ENCODE results near the gene TFEB. TPM values are rescaled to one million over a fixed set of nuclear protein-coding genes. Genes with fewer than 3 reads are reported as not detected.

The TFEB gene
- total RNA-seq, 1 experiment from 2014 or later, result 7.3 TPM

- 0 out of 2 replicates have a peak overlapping the region, but pooled peaks have one; percentile 64 for H3K4me2 ChIP-seq
- H3K9me2 ChIP-seq (ENCODE audit: insufficient read depth), result no peaks in the 10 kb centered on the region
- H3K4me3 ChIP-seq, result no peak overlapping the region
- no peak for DNase-seq
- intact Hi-C loops (cut with micrococcal nuclease; ENCODE audit: unreplicated experiment), result loop anchor here (1.0 to 5.0 kb wide), 8 partner anchors 53 to 375 kb away; partner anchors contain the start of gene TFEB
- H3K9me3 ChIP-seq (ENCODE audit: insufficient read depth, low read depth), result no peaks in the 10 kb centered on the region
- 0 out of 2 replicates have a peak, but pooled peaks cover 3% of the 10 kb centered on the region for H3F3A ChIP-seq (ENCODE audit: insufficient read depth, low read depth)
- H3K27me3 ChIP-seq (ENCODE audit: insufficient read depth, low read depth), result peaks cover under 1% of the 10 kb centered on the region; the same call in 1 of the 2 replicates
- TF ChIP-seq EZH2 (IDR thresholded peaks at IDR 0.05; ENCODE audit: low read depth) (no peak), CTCF (conservative IDR thresholded peaks at IDR 0.05) (peak; percentile 37; the same call in 1 of the 2 replicates)
- CTCF ChIA-PET, result interaction anchor here (0.6 to 1.8 kb wide), 6 partner anchors 25 to 358 kb away, joined by 3 to 10 read pairs (median 5); no protein-coding TSS in a partner anchor
- POLR2A ChIA-PET (ENCODE audit: unreplicated experiment), result interaction anchor here (0.7 kb wide), 1 partner anchor 15 kb away, joined by 40 read pairs; no protein-coding TSS in a partner anchor
- no peaks in the 10 kb centered on the region for H4K20me1 ChIP-seq (ENCODE audit: insufficient read depth)
- no peaks in the 10 kb centered on the region for H3K36me3 ChIP-seq (ENCODE audit: low read depth)
- no peak overlapping the region for H3K27ac ChIP-seq
- no peak overlapping the region for H2AFZ ChIP-seq
- peaks cover 9% of the 10 kb centered on the region; the same call in 1 of the 2 replicates for H3K4me1 ChIP-seq (replicated peaks; ENCODE audit: insufficient read depth)
- no peaks in the 10 kb centered on the region for H3K79me2 ChIP-seq (ENCODE audit: low read depth)
- BruUV-seq (replicated peaks), result no TSS peak
Observed at GRCh38 chr6:41682497-41683272, 52.7 kb downstream of the TFEB start.

- no peaks in the 10 kb centered on the region for H4K20me1 ChIP-seq (ENCODE audit: insufficient read depth)
- no peak overlapping the region for H3K27ac ChIP-seq
- H3K4me3 ChIP-seq, result no peak overlapping the region
- DNase-seq, result peak; percentile 72 to 92
- H3K27me3 ChIP-seq (ENCODE audit: insufficient read depth, low read depth), result peaks cover 3% of the 10 kb centered on the region; the same call in 1 of the 2 replicates
- H3K79me2 ChIP-seq (ENCODE audit: low read depth), result no peaks in the 10 kb centered on the region
- peak; percentile 92 for TF ChIP-seq CTCF (conservative IDR thresholded peaks at IDR 0.05)
- no peak for TF ChIP-seq EZH2 (IDR thresholded peaks at IDR 0.05; ENCODE audit: low read depth)
- BruUV-seq (replicated peaks), result no TSS peak
- H3K36me3 ChIP-seq (ENCODE audit: low read depth), result no peaks in the 10 kb centered on the region
- no peaks in the 10 kb centered on the region for H3K9me2 ChIP-seq (ENCODE audit: insufficient read depth)
- CTCF ChIA-PET, result interaction anchor here (0.6 to 1.2 kb wide), 7 partner anchors 25 to 314 kb away, joined by 3 to 18 read pairs (median 5); no protein-coding TSS in a partner anchor
- H3F3A ChIP-seq (ENCODE audit: insufficient read depth, low read depth), result 0 out of 2 replicates have a peak, but pooled peaks cover 3% of the 10 kb centered on the region
- intact Hi-C loops (cut with micrococcal nuclease; ENCODE audit: unreplicated experiment), result loop anchor here (1.0 to 5.0 kb wide), 6 partner anchors 79 to 375 kb away; no protein-coding TSS in a partner anchor
- H3K4me2 ChIP-seq, result peak overlapping the region; percentile 60
- 0 out of 2 replicates have a peak, but pooled peaks cover 3% of the 10 kb centered on the region for H3K4me1 ChIP-seq (replicated peaks; ENCODE audit: insufficient read depth)
- H2AFZ ChIP-seq, result peak overlapping the region; percentile 64; the same call in 1 of the 2 replicates
- H3K9me3 ChIP-seq (ENCODE audit: insufficient read depth, low read depth), result no peaks in the 10 kb centered on the region
- POLR2A ChIA-PET (ENCODE audit: unreplicated experiment), result interaction anchor here (0.7 kb wide), 1 partner anchor 16 kb away, joined by 40 read pairs; no protein-coding TSS in a partner anchor
Observed at GRCh38 chr6:41682056-41682477, 53.3 kb downstream of the TFEB start.

- BruUV-seq (replicated peaks), result no TSS peak
- no peaks in the 10 kb centered on the region for H3K9me2 ChIP-seq (ENCODE audit: insufficient read depth)
- no peak for DNase-seq
- H3F3A ChIP-seq (ENCODE audit: insufficient read depth, low read depth), result 0 out of 2 replicates have a peak, but pooled peaks cover 3% of the 10 kb centered on the region
- H3K27me3 ChIP-seq (ENCODE audit: insufficient read depth, low read depth), result peaks cover 15% of the 10 kb centered on the region; the same call in 1 of the 2 replicates
- ChIA-PET CTCF (interaction anchor here (0.6 kb wide), 1 partner anchor 50 kb away, joined by 8 read pairs; no protein-coding TSS in a partner anchor), POLR2A (ENCODE audit: unreplicated experiment) (no interaction called here)
- no peaks in the 10 kb centered on the region for H3K9me3 ChIP-seq (ENCODE audit: insufficient read depth, low read depth)
- no peak overlapping the region for H3K4me3 ChIP-seq
- no peaks in the 10 kb centered on the region for H3K79me2 ChIP-seq (ENCODE audit: low read depth)
- no peak overlapping the region for H3K4me2 ChIP-seq
- no peak overlapping the region for H2AFZ ChIP-seq
- TF ChIP-seq EZH2 (IDR thresholded peaks at IDR 0.05; ENCODE audit: low read depth) (no peak), CTCF (conservative IDR thresholded peaks at IDR 0.05) (no peak)
- H3K27ac ChIP-seq, result no peak overlapping the region
- intact Hi-C loops (cut with micrococcal nuclease; ENCODE audit: unreplicated experiment), result loop anchor here (5.0 kb wide), 2 partner anchors 362 to 373 kb away; no protein-coding TSS in a partner anchor
- H4K20me1 ChIP-seq (ENCODE audit: insufficient read depth), result no peaks in the 10 kb centered on the region
- H3K4me1 ChIP-seq (replicated peaks; ENCODE audit: insufficient read depth), result 0 out of 2 replicates have a peak, but pooled peaks cover 3% of the 10 kb centered on the region
- H3K36me3 ChIP-seq (ENCODE audit: low read depth), result no peaks in the 10 kb centered on the region
Observed at GRCh38 chr6:41680182-41680965, 55.0 kb downstream of the TFEB start.
